Measurements from ENCODE around the gene ZGRF1.
A peak's percentile ranks its signal among the peaks of the same experiment; 100 is the strongest.
"Not testable (repeated sequence)": the region's sequence is repeated elsewhere in the genome, so short reads cannot be mapped to it uniquely, and the experiment has no call there.

ZGRF1 gene

GRCh38 chr4:112511803-112512118 lies 124.9 kb downstream of the ZGRF1 start:
- peaks cover 7% of the 10 kb centered on the region for H3K36me3 Mint-ChIP-seq
- H3K4me3 Mint-ChIP-seq, result no peak overlapping the region
- H3K4me1 Mint-ChIP-seq, result peaks cover 56% of the 10 kb centered on the region
- no peaks in the 10 kb centered on the region for H3K9me3 Mint-ChIP-seq
- H3K27ac Mint-ChIP-seq, result peak overlapping the region; percentile 20
- CTCF ChIA-PET, result interaction anchor here (1.4 to 1.7 kb wide), 3 partner anchors 10 to 297 kb away, joined by 3 to 15 read pairs (median 9); no protein-coding TSS in a partner anchor
- no peak for DNase-seq
- peaks cover 96% of the 10 kb centered on the region for H3K27me3 Mint-ChIP-seq

DNA sequence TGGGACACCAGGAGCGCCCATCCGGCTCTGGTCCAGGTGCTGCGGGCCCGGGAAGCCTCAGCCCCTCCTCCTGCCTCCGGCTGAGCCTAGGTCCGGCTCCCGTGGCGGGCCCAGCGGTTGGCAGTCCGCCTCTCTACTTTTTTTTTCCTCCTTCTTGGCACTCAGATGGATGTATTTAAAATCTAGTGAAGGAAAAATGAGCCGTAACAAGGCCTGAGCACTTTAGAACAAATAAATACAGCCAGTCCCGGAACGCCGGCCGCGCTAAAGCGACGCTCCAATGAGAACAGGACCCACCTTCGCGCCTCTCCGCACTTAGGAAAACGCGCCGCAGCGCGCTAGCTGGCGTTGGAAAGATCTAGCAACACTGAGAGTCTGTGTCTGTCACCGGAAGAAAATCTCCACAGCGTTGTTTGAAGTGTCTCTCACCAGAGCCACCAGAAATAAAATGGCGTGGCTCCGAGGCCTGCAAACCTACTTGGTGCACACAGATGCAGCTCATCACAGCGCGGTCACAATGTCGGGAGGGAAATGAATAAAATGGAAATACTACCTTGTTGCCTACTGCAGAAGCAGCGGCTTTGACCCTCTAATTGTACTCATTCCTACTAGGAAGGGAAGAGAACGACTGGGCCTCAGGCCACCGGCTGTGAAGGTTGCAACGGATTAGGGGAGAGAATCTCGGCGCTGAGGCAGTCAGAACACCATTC lies 125.5 kb downstream of the ZGRF1 start:
- Mint-ChIP-seq H3K4me3 (peak overlapping the region; percentile 3), H3K4me1 (peaks cover 52% of the 10 kb centered on the region), H3K36me3 (peaks cover 7% of the 10 kb centered on the region), H3K27me3 (peaks cover 96% of the 10 kb centered on the region), H3K9me3 (no peaks in the 10 kb centered on the region), H3K27ac (peak overlapping the region; percentile 4)
- peak; percentile 23 for DNase-seq
- CTCF ChIA-PET, result interaction anchor here (0.9 to 1.7 kb wide), 4 partner anchors 10 to 294 kb away, joined by 4 to 15 read pairs (median 5); no protein-coding TSS in a partner anchor

- Mint-ChIP-seq H3K9me3 (no peaks in the 10 kb centered on the region), H3K36me3 (peaks cover 7% of the 10 kb centered on the region), H3K4me3 (peak overlapping the region; percentile 37), H3K27ac (peak overlapping the region; percentile 3), H3K27me3 (peaks cover 96% of the 10 kb centered on the region), H3K4me1 (peaks cover 46% of the 10 kb centered on the region)
- CTCF ChIA-PET, result interaction anchor here (0.9 to 1.7 kb wide), 4 partner anchors 11 to 294 kb away, joined by 4 to 15 read pairs (median 5); no protein-coding TSS in a partner anchor
- DNase-seq, result no peak
Measured at GRCh38 chr4:112510291-112511092, 126.2 kb downstream of the ZGRF1 start.

GRCh38 chr4:112509243-112510141 lies 127.2 kb downstream of the ZGRF1 start:
- Mint-ChIP-seq H3K4me1 (peaks cover 38% of the 10 kb centered on the region), H3K4me3 (peak overlapping the region; percentile 37), H3K9me3 (no peaks in the 10 kb centered on the region), H3K27me3 (peaks cover 90% of the 10 kb centered on the region), H3K27ac (no peak overlapping the region), H3K36me3 (peaks cover 7% of the 10 kb centered on the region)
- DNase-seq, result peak; percentile 27
- CTCF ChIA-PET, result interaction anchor here (1.5 to 2.3 kb wide), 5 partner anchors 8 to 181 kb away, joined by 5 to 16 read pairs (median 6); no protein-coding TSS in a partner anchor

DNA sequence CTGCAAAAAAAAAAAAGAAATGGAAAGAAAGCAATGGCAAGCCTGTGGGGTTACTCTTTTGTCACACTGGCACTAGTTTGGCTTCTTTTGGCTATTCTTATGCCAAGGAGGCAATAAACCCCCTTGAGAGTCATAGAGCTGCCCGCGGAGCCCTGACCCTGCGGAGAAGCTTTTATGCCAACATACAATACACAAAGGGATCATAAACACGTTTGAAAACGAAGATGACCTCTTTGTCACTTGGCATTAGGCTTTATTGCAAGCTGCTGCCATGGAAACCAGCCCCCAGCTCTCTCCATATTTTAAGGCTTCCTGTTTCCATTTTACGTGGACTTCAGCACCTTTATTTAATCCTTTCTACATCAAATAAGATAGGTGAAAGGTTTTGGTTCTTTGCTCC lies 128.4 kb downstream of the ZGRF1 start:
- H3K4me3 Mint-ChIP-seq, result no peak overlapping the region
- H3K27me3 Mint-ChIP-seq, result peaks cover 80% of the 10 kb centered on the region
- no peaks in the 10 kb centered on the region for H3K9me3 Mint-ChIP-seq
- peaks cover 7% of the 10 kb centered on the region for H3K36me3 Mint-ChIP-seq
- peaks cover 29% of the 10 kb centered on the region for H3K4me1 Mint-ChIP-seq
- CTCF ChIA-PET, result interaction anchor here (0.6 to 2.3 kb wide), 4 partner anchors 9 to 26 kb away, joined by 3 to 16 read pairs (median 4); no protein-coding TSS in a partner anchor
- no peak overlapping the region for H3K27ac Mint-ChIP-seq
- DNase-seq, result no peak

DNA sequence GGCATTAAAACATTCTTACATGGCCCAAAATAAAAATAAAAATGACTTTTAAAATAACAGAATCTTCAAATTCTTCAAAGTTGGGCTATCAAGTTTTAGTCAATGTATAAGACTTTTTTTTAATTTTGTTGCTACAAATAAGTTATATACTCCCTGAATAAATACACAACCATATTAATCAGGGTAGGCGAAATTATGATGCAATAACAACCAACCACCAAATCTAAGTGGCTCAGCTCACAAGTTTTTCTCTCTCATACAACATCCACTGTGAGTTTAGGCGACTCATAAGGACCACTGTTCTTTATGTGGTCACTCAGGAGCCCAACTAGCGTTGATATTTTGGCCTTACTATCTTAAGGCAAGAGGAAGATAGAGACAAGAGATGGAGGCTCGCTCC lies 131.9 kb downstream of the ZGRF1 start:
- CTCF ChIA-PET, result no interaction called here
- no peak for DNase-seq
- Mint-ChIP-seq H3K4me3 (no peak overlapping the region), H3K9me3 (no peaks in the 10 kb centered on the region), H3K36me3 (no peaks in the 10 kb centered on the region), H3K27me3 (peaks cover 59% of the 10 kb centered on the region), H3K27ac (no peak overlapping the region), H3K4me1 (peaks cover 13% of the 10 kb centered on the region)

- Mint-ChIP-seq H3K4me3 (no peak overlapping the region), H3K27me3 (peaks cover 40% of the 10 kb centered on the region)
- CTCF ChIA-PET, result no interaction called here
Measured at GRCh38 chr4:112502871-112503270, 133.8 kb downstream of the ZGRF1 start.

GRCh38 chr4:112492321-112492720 lies 144.4 kb downstream of the ZGRF1 start:
- no peak overlapping the region for H3K27ac Mint-ChIP-seq
- peaks cover 12% of the 10 kb centered on the region for H3K9me3 Mint-ChIP-seq
- peaks cover 4% of the 10 kb centered on the region for H3K36me3 Mint-ChIP-seq
- H3K27me3 Mint-ChIP-seq, result peaks cover 4% of the 10 kb centered on the region
- no peaks in the 10 kb centered on the region for H3K4me1 Mint-ChIP-seq
- no peak for DNase-seq
- CTCF ChIA-PET, result no interaction called here
- H3K4me3 Mint-ChIP-seq, result no peak overlapping the region

More at GRCh38 chr4:112502871-112503270, 133.8 kb downstream of the ZGRF1 start:
- no peaks in the 10 kb centered on the region for H3K9me3 Mint-ChIP-seq
- H3K4me1 Mint-ChIP-seq, result no peaks in the 10 kb centered on the region
- no peaks in the 10 kb centered on the region for H3K36me3 Mint-ChIP-seq
- DNase-seq, result no peak
- H3K27ac Mint-ChIP-seq, result no peak overlapping the region

DNA sequence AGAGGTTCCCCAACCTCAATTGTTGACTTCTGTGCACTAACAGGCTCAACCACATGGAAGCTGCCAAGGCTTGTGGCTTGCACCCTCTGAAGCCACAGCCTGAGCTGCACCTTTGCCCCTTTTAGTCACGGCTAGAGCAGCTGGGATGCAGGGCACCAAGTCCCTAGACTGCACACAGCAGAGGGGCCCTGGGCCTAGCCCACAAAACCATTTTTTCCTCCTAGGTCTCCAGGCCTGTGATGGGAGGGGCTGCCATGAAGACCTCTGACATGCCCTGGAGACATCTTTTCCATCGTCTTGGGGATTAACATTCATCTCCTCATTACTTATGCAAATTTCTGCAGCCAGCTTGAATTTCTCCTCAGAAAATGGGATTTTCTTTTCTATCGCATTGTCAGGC lies 145.9 kb downstream of the ZGRF1 start:
- CTCF ChIA-PET, DNase-seq, H3K4me3 Mint-ChIP-seq, H3K36me3 Mint-ChIP-seq, H3K27me3 Mint-ChIP-seq, H3K4me1 Mint-ChIP-seq, H3K27ac Mint-ChIP-seq: not testable (repeated sequence)
- H3K9me3 Mint-ChIP-seq, result peaks cover 12% of the 10 kb centered on the region

Measured in activated naive CD4-positive, alpha-beta T cell treated with anti-CD3 and anti-CD28 coated beads, Interleukin-2, amount 10 ng/mL, durations not matched to agents 7 days and 5 days (primary cell).